OCI-LY1 (cell line): ENCODE measurements around the gene AK4.

ENCODE experiments used
- H2AFZ ChIP-seq: fragments of 200-600 bp; sonication (generic), shearing (Covaris generic); 2 replicates; pipeline ENCODE4 v1.6.0; 2014; ENCODE audit warnings: antibody characterized with exemption, mild to moderate bottlenecking, low read length
- H3F3A ChIP-seq: fragments of 200-600 bp; sonication (generic), shearing (Covaris generic); 2 replicates; pipeline ENCODE4 v1.6.0; 2014; ENCODE audit warnings: mild to moderate bottlenecking, antibody characterized with exemption, low read length, moderate library complexity; ENCODE audit not compliant: insufficient read depth
- H3K27ac ChIP-seq: fragments of 200-600 bp; sonication (generic); 2 replicates; pipeline ENCODE4 v1.5.1; 2014; ENCODE audit warnings: low read length, mixed run types, mild to moderate bottlenecking, low read depth; ENCODE audit not compliant: poor library complexity, severe bottlenecking
- H3K27me3 ChIP-seq: fragments of 200-600 bp; sonication (generic); 2 replicates; pipeline ENCODE4 v1.6.0; 2014; ENCODE audit warnings: antibody characterized with exemption, mild to moderate bottlenecking, low read length, moderate library complexity; ENCODE audit not compliant: insufficient read depth
- H3K36me3 ChIP-seq: fragments of 200-600 bp; sonication (generic); 2 replicates; pipeline ENCODE4 v1.6.1; 2014; ENCODE audit warnings: mild to moderate bottlenecking, antibody characterized with exemption, low read length, moderate library complexity, mixed read lengths; ENCODE audit not compliant: insufficient read depth
- H3K4me1 ChIP-seq: fragments of 200-600 bp; sonication (generic); 2 replicates; pipeline ENCODE4 v1.5.1; 2014; ENCODE audit warnings: mild to moderate bottlenecking, low read length, moderate library complexity; ENCODE audit not compliant: insufficient read depth, severe bottlenecking
- H3K4me2 ChIP-seq: fragments of 200-600 bp; sonication (generic), shearing (Covaris generic); 2 replicates; pipeline ENCODE4 v1.6.1; 2014; ENCODE audit warnings: low read length
- H3K4me3 ChIP-seq: fragments of 200-600 bp; sonication (generic); 2 replicates; pipeline ENCODE4 v1.5.1; 2014; ENCODE audit warnings: low read length, low read depth, mild to moderate bottlenecking, mixed read lengths; ENCODE audit not compliant: poor library complexity, severe bottlenecking
- H3K79me2 ChIP-seq: fragments of 200-600 bp; shearing (Covaris generic); 2 replicates; pipeline ENCODE4 v1.6.1; 2016; ENCODE audit warnings: mixed run types, low read length, mixed read lengths; ENCODE audit not compliant: insufficient read depth
- H3K9ac ChIP-seq: fragments of 200-600 bp; sonication (generic), shearing (Covaris generic); 2 replicates; pipeline ENCODE4 v1.6.1; 2014; ENCODE audit warnings: mild to moderate bottlenecking, low read length, mixed read lengths
- H3K9me2 ChIP-seq: fragments of 200-600 bp; sonication (generic), shearing (Covaris generic); 2 replicates; pipeline ENCODE4 v1.6.1; 2014; ENCODE audit warnings: low read depth, mild to moderate bottlenecking, low read length, mixed read lengths
- H3K9me3 ChIP-seq: fragments of 200-600 bp; shearing (Covaris generic); 2 replicates; pipeline ENCODE4 v1.6.1; 2014; ENCODE audit warnings: low read length, mixed read lengths
- H4K20me1 ChIP-seq: fragments of 200-600 bp; sonication (generic), shearing (Covaris generic); 2 replicates; pipeline ENCODE4 v1.6.0; 2016; ENCODE audit warnings: mild to moderate bottlenecking, low read length; ENCODE audit not compliant: insufficient read depth
- CTCF ChIP-seq: fragments of 200-600 bp; sonication (generic), shearing (Covaris generic); IDR thresholded peaks from 2 replicates; pipeline ENCODE4 v1.5.1; 2017; ENCODE audit warnings: mild to moderate bottlenecking, antibody characterized with exemption, low read length, moderate library complexity, mixed read lengths
- EZH2 ChIP-seq: fragments of 200-600 bp; sonication (generic), shearing (Covaris generic); IDR thresholded peaks from 2 replicates; pipeline ENCODE4 v1.8.0; 2017; ENCODE audit warnings: borderline replicate concordance, mixed run types, mild to moderate bottlenecking, antibody characterized with exemption, low read length, moderate library complexity, mixed read lengths

AK4 gene

GRCh38 chr1:65222340-65222940 lies 74.4 kb downstream of the AK4 start:
- Histone ChIP-seq H2AFZ (no peak overlapping the region), H3K9me3 (no peaks in the 10 kb centered on the region), H3K4me2 (no peak overlapping the region), H3K9me2 (no peaks in the 10 kb centered on the region), H3K27ac (no peak overlapping the region), H3K4me3 (no peak overlapping the region), H3K4me1 (no peaks in the 10 kb centered on the region), H3K9ac (no peak overlapping the region), H4K20me1 (no peaks in the 10 kb centered on the region), H3K36me3 (no peaks in the 10 kb centered on the region), H3K27me3 (no peaks in the 10 kb centered on the region), H3K79me2 (no peaks in the 10 kb centered on the region), H3F3A (no peaks in the 10 kb centered on the region)
- no peak for TF ChIP-seq CTCF
- TF ChIP-seq EZH2, result no peak

- H3K27me3 ChIP-seq, result no peaks in the 10 kb centered on the region
- H3K9me2 ChIP-seq, result no peaks in the 10 kb centered on the region
- no peak overlapping the region for H3K4me3 ChIP-seq
- H3K4me2 ChIP-seq, result no peak overlapping the region
- H3K79me2 ChIP-seq, result no peaks in the 10 kb centered on the region
- H3K4me1 ChIP-seq, result no peaks in the 10 kb centered on the region
- H3K9ac ChIP-seq, result no peak overlapping the region
- H3K9me3 ChIP-seq, result no peaks in the 10 kb centered on the region
- H3F3A ChIP-seq, result no peaks in the 10 kb centered on the region
- H3K36me3 ChIP-seq, result no peaks in the 10 kb centered on the region
- no peaks in the 10 kb centered on the region for H4K20me1 ChIP-seq
- no peak overlapping the region for H3K27ac ChIP-seq
- no peak for TF ChIP-seq CTCF
- TF ChIP-seq EZH2, result no peak
- H2AFZ ChIP-seq, result no peak overlapping the region
These were observed 76.7 kb downstream of the AK4 start for GRCh38 chr1:65224681-65225091.

GRCh38 chr1:65225179-65225578 lies 77.2 kb downstream of the AK4 start:
- no peak overlapping the region for H3K27ac ChIP-seq
- H3K36me3 ChIP-seq, result no peaks in the 10 kb centered on the region
- no peak overlapping the region for H3K9ac ChIP-seq
- no peak overlapping the region for H3K4me3 ChIP-seq
- no peaks in the 10 kb centered on the region for H3F3A ChIP-seq
- H3K9me3 ChIP-seq, result no peaks in the 10 kb centered on the region
- H3K27me3 ChIP-seq, result no peaks in the 10 kb centered on the region
- no peak overlapping the region for H2AFZ ChIP-seq
- TF ChIP-seq EZH2, result no peak
- no peak for TF ChIP-seq CTCF
- no peak overlapping the region for H3K4me2 ChIP-seq
- H3K9me2 ChIP-seq, result no peaks in the 10 kb centered on the region
- H3K79me2 ChIP-seq, result no peaks in the 10 kb centered on the region
- no peaks in the 10 kb centered on the region for H4K20me1 ChIP-seq
- H3K4me1 ChIP-seq, result no peaks in the 10 kb centered on the region
